Upper lobe of right lung (tissue), 1 donor: ENCODE measurements around the gene SNRPA1. TPM values are rescaled to one million over a fixed set of nuclear protein-coding genes. Genes with fewer than 3 reads are reported as not detected.
A peak's percentile ranks its signal among the peaks of the same experiment; 100 is the strongest.

ENCODE experiments used
- ATAC-seq: fragments of 200-7000 bp; cut with Tn5 transposase; one replicate; pipeline ENCODE4 v1.9.1; 2020; ENCODE audit warnings: mild to moderate bottlenecking, moderate library complexity
- DNase-seq: peaks from one replicate; pipeline ENCODE4 v3.0.0-alpha.2; 2020
- H3K27ac ChIP-seq: fragments of 200-600 bp; one replicate; pipeline ENCODE4 v1.8.0; 2022
- H3K27me3 ChIP-seq: fragments of 200-600 bp; one replicate; pipeline ENCODE4 v1.8.0; 2022; ENCODE audit warnings: mild to moderate bottlenecking
- H3K36me3 ChIP-seq: fragments of 200-600 bp; one replicate; pipeline ENCODE4 v1.8.0; 2022
- H3K4me1 ChIP-seq: fragments of 200-600 bp; one replicate; pipeline ENCODE4 v1.8.0; 2022
- H3K4me3 ChIP-seq: fragments of 200-600 bp; one replicate; pipeline ENCODE4 v1.8.0; 2022; ENCODE audit warnings: mild to moderate bottlenecking
- H3K9me3 ChIP-seq: fragments of 200-600 bp; one replicate; pipeline ENCODE4 v1.8.0; 2022
- CTCF ChIP-seq: fragments of 200-600 bp; IDR thresholded peaks from one replicate; pipeline ENCODE4 v1.8.0; 2022; ENCODE audit warnings: antibody characterized with exemption
- intact Hi-C: fragments of 100-400 bp; cut with DNase I; formaldehyde crosslinking; loops from one replicate; pipeline ENCODE4 v1.11.0; 2022
- total RNA-seq: library from RNA; stranded (reverse); fragmentation: NEBNext Ultra II Directional; extraction: Animal tissue kit (Norgen Biotek cat#: 25700); gene quantifications from one replicate; pipeline ENCODE4 v1.2.1, GENCODE V29; 2021
- donor health status: DM: no; HTN: yes; CAD: no; lungs with severe emphysema.

SNRPA1 gene
- total RNA-seq, 1 donor from 2014 or later: 40.7 TPM

- no peak for ATAC-seq
- no peak for DNase-seq
Observed at GRCh38 chr15:101332061-101332467, 37.0 kb upstream of the SNRPA1 start.

GRCh38 chr15:101329867-101330380 lies 34.9 kb upstream of the SNRPA1 start:
- DNase-seq (no peak), ATAC-seq (no peak)
- no peak for TF ChIP-seq CTCF
- no peaks in the 10 kb centered on the region for H3K4me1 ChIP-seq
- H3K36me3 ChIP-seq: no peaks in the 10 kb centered on the region
- intact Hi-C loops: no loop called here
- no peaks in the 10 kb centered on the region for H3K27me3 ChIP-seq
- H3K4me3 ChIP-seq: no peak overlapping the region
- no peaks in the 10 kb centered on the region for H3K9me3 ChIP-seq
- H3K27ac ChIP-seq: no peak overlapping the region

More at GRCh38 chr15:101332061-101332467, 37.0 kb upstream of the SNRPA1 start:
- Histone ChIP-seq H3K4me3 (no peak overlapping the region), H3K36me3 (no peaks in the 10 kb centered on the region), H3K9me3 (no peaks in the 10 kb centered on the region), H3K27me3 (no peaks in the 10 kb centered on the region), H3K27ac (no peak overlapping the region), H3K4me1 (no peaks in the 10 kb centered on the region)
- TF ChIP-seq CTCF: no peak
- intact Hi-C loops: no loop called here

- ATAC-seq (no peak), DNase-seq (no peak)
- Histone ChIP-seq H3K4me1 (no peaks in the 10 kb centered on the region), H3K27me3 (no peaks in the 10 kb centered on the region), H3K4me3 (no peak overlapping the region), H3K9me3 (no peaks in the 10 kb centered on the region), H3K36me3 (no peaks in the 10 kb centered on the region), H3K27ac (no peak overlapping the region)
- intact Hi-C loops: no loop called here
- TF ChIP-seq CTCF: no peak
Observed at GRCh38 chr15:101329309-101329863, 34.3 kb upstream of the SNRPA1 start.

- DNase-seq: peak; percentile 46
- Histone ChIP-seq H3K9me3 (no peaks in the 10 kb centered on the region), H3K4me1 (no peaks in the 10 kb centered on the region), H3K27ac (no peak overlapping the region), H3K36me3 (no peaks in the 10 kb centered on the region), H3K27me3 (no peaks in the 10 kb centered on the region), H3K4me3 (no peak overlapping the region)
- TF ChIP-seq CTCF: no peak
- intact Hi-C loops: no loop called here
- no peak for ATAC-seq
Observed at GRCh38 chr15:101328001-101328400, 33.0 kb upstream of the SNRPA1 start.

GRCh38 chr15:101327147-101327740 lies 32.2 kb upstream of the SNRPA1 start:
- peak; percentile 27 for DNase-seq
- no peak for ATAC-seq
- H3K9me3 ChIP-seq: no peaks in the 10 kb centered on the region
- intact Hi-C loops: no loop called here
- no peak overlapping the region for H3K4me3 ChIP-seq
- no peak for TF ChIP-seq CTCF
- no peaks in the 10 kb centered on the region for H3K36me3 ChIP-seq
- H3K27ac ChIP-seq: no peak overlapping the region
- H3K4me1 ChIP-seq: no peaks in the 10 kb centered on the region
- H3K27me3 ChIP-seq: no peaks in the 10 kb centered on the region
